Measurements from ENCODE around the gene SUGP1.
"Not testable (repeated sequence)": the region's sequence is repeated elsewhere in the genome, so short reads cannot be mapped to it uniquely, and the experiment has no call there.

Gene SUGP1

DNA sequence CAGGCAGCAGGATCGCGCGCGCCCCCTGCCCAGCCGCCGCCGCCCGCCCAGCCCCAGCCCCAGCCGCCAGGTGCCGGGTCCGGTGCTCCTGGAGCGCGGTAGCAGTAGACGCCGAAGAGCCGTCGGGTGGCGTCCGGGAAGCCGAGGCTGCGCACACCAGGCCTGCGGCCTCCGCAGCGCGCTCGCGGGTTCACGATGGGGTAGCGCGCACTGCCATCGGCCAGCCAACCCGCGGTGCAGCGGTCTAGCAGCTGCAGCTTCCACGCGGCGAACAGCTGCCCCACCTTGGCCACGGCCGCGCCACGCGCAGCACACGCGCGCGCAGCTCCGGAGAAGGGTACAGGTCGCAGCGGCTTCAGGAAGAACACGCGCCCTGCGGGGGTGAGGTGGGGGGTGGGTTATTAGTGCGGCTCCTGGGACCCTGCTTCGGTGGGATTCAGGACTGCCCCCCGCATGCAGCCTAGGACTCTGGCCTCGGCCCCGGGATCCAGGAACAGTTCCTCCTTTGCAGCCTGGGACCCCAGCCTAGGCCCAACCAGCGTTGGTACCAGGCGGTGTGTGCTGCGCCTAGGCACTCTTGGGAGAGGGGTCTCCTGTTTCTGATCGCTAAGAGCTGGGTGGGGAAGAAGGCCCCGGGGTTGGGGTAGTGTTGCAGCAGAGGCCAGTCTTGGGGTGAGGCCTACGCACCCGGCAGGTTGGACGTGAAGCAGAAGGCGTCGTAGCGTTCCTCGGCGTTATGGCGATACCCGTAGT, 62.3 kb downstream of the SUGP1 start:
- no peak overlapping the region for H3K9ac ChIP-seq
- H3K36me3 ChIP-seq (ENCODE audit: insufficient read depth): no peaks in the 10 kb centered on the region
- H3K4me1 ChIP-seq (ENCODE audit: low read depth, poor library complexity, severe bottlenecking): no peaks in the 10 kb centered on the region
- TF ChIP-seq, protein P1, sequence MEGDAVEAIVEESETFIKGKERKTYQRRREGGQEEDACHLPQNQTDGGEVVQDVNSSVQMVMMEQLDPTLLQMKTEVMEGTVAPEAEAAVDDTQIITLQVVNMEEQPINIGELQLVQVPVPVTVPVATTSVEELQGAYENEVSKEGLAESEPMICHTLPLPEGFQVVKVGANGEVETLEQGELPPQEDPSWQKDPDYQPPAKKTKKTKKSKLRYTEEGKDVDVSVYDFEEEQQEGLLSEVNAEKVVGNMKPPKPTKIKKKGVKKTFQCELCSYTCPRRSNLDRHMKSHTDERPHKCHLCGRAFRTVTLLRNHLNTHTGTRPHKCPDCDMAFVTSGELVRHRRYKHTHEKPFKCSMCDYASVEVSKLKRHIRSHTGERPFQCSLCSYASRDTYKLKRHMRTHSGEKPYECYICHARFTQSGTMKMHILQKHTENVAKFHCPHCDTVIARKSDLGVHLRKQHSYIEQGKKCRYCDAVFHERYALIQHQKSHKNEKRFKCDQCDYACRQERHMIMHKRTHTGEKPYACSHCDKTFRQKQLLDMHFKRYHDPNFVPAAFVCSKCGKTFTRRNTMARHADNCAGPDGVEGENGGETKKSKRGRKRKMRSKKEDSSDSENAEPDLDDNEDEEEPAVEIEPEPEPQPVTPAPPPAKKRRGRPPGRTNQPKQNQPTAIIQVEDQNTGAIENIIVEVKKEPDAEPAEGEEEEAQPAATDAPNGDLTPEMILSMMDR (conservative IDR thresholded peaks at IDR 0.05; ENCODE audit: low read depth, low read length): no peak
- H3K27ac ChIP-seq: no peak overlapping the region
- H3K4me3 ChIP-seq (IDR thresholded peaks at IDR 0.05; ENCODE audit: insufficient read depth, low read depth, low read length): no peak overlapping the region
- no peaks in the 10 kb centered on the region for H3K79me2 ChIP-seq (ENCODE audit: insufficient read depth, low read depth)
- no peak overlapping the region for H2AFZ ChIP-seq (ENCODE audit: low read depth)
- no peaks in the 10 kb centered on the region for H4K20me1 ChIP-seq (ENCODE audit: insufficient read depth)
- no peak overlapping the region for H3K4me2 ChIP-seq
- peaks cover 11% of the 10 kb centered on the region; the same call in 1 of the 2 replicates for H3K27me3 ChIP-seq (ENCODE audit: insufficient read depth, low read depth)

DNA sequence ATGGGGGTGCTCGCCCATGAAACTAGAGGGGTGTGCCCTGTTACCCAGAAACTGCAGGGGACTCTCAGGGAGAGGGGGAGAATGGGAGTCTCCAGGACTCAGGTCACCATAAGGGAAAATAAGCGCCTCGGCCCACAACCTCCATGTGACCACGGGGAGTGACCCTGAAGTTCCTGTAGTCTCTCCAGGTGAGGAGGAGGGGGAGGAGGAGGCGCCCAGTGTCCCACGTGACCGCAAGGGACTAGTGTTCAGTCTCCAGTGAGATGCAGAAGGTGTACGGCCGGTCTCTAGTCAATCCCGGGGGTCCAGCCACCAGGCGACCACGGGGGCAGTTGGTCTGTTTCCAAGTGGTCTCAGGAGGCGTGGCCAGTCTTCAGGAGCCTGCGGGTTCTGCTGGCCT, 63.2 kb downstream of the SUGP1 start:
- H3K4me1 ChIP-seq (ENCODE audit: low read depth, poor library complexity, severe bottlenecking): no peaks in the 10 kb centered on the region
- no peak overlapping the region for H2AFZ ChIP-seq (ENCODE audit: low read depth)
- TF ChIP-seq, protein P1 (conservative IDR thresholded peaks at IDR 0.05; ENCODE audit: low read depth, low read length): no peak
- H3K27ac ChIP-seq: no peak overlapping the region
- no peak overlapping the region for H3K4me2 ChIP-seq
- no peak overlapping the region for H3K4me3 ChIP-seq (IDR thresholded peaks at IDR 0.05; ENCODE audit: insufficient read depth, low read depth, low read length)
- no peaks in the 10 kb centered on the region for H4K20me1 ChIP-seq (ENCODE audit: insufficient read depth)
- H3K79me2 ChIP-seq (ENCODE audit: insufficient read depth, low read depth): no peaks in the 10 kb centered on the region
- no peaks in the 10 kb centered on the region for H3K36me3 ChIP-seq (ENCODE audit: insufficient read depth)
- no peak overlapping the region for H3K9ac ChIP-seq
- H3K27me3 ChIP-seq (ENCODE audit: insufficient read depth, low read depth): peaks cover 11% of the 10 kb centered on the region; the same call in 1 of the 2 replicates

- Histone ChIP-seq H3K4me1 (ENCODE audit: low read depth, poor library complexity, severe bottlenecking) (no peaks in the 10 kb centered on the region), H4K20me1 (ENCODE audit: insufficient read depth) (no peaks in the 10 kb centered on the region), H3K79me2 (ENCODE audit: insufficient read depth, low read depth) (no peaks in the 10 kb centered on the region), H3K9ac (no peak overlapping the region), H2AFZ (ENCODE audit: low read depth) (no peak overlapping the region), H3K4me2 (no peak overlapping the region), H3K27me3 (ENCODE audit: insufficient read depth, low read depth) (peaks cover 8% of the 10 kb centered on the region; the same call in 1 of the 2 replicates), H3K4me3 (IDR thresholded peaks at IDR 0.05; ENCODE audit: insufficient read depth, low read depth, low read length) (no peak overlapping the region), H3K27ac (no peak overlapping the region), H3K36me3 (ENCODE audit: insufficient read depth) (no peaks in the 10 kb centered on the region)
- TF ChIP-seq, protein P1 (conservative IDR thresholded peaks at IDR 0.05; ENCODE audit: low read depth, low read length): no peak
Measured at GRCh38 chr19:19256072-19256969, 64.0 kb downstream of the SUGP1 start.

DNA sequence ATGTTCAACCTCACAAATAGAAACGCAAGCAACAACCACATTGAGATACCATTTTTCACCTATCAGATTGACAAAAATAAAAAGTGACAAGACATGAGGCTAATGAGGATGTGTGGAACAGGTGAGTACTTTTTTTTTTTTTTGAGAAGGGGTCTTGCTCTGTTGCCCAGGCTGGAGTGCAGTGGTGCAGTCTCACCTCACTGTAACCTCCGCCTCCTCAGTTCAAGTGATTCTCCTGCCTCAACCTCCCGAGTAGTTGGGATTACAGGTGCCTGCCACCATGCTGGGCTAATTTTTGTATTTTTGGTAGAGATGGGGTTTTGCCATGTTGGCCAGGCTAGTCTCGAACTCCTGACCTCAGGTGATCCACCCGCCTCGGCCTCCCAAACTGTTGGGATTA, 66.9 kb downstream of the SUGP1 start:
- not testable (repeated sequence) for H3K27ac ChIP-seq; H2AFZ ChIP-seq (ENCODE audit: low read depth); H3K79me2 ChIP-seq (ENCODE audit: insufficient read depth, low read depth); H3K4me1 ChIP-seq (ENCODE audit: low read depth, poor library complexity, severe bottlenecking); H3K9ac ChIP-seq; H3K36me3 ChIP-seq (ENCODE audit: insufficient read depth); H3K4me2 ChIP-seq; H3K27me3 ChIP-seq (ENCODE audit: insufficient read depth, low read depth); H4K20me1 ChIP-seq (ENCODE audit: insufficient read depth); H3K4me3 ChIP-seq (IDR thresholded peaks at IDR 0.05; ENCODE audit: insufficient read depth, low read depth, low read length)

Measured in KMS-11 (cell line).